ENCODE data around the gene PFKFB1. TPM values are rescaled to one million over a fixed set of nuclear protein-coding genes. Genes with fewer than 3 reads are reported as not detected.

PFKFB1 gene
- total RNA-seq, 1 experiment from 2014 or later, result 0.36 TPM

DNA sequence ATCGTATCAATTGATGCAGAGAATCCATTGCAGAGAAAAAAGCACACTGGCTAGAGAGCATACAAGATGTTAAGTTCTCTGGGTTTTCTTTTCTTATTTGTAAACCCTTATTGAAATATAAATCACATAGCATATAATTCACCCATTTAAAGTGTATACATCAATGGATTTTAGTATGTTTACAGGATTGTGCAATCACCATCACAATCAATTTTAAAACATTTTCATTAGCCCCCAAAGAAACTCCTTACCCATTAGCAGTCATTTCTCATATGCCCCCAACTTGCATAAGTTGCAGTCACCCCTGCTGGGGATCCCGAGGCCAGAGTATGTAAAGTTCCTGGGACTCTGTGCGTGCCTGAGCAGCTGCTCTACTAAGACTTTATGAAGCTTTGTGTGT, 108.2 kb downstream of the PFKFB1 start:
- in situ Hi-C loops (cut with HindIII; ENCODE audit: low pct_unique_long_range_greater_than_20kb, low sequenced_read_pairs), result no loop called here
- POLR2A ChIA-PET, result no interaction called here
- Histone ChIP-seq H3K9me3 (ENCODE audit: control insufficient read depth, insufficient read depth, low read depth, low read length) (no peaks in the 10 kb centered on the region), H3K36me3 (ENCODE audit: control insufficient read depth, insufficient read depth, low read length) (no peaks in the 10 kb centered on the region), H3K4me3 (ENCODE audit: low read depth in 2 of 2, low read length in 2 of 2) (no peak overlapping the region), H3K27me3 (ENCODE audit: control insufficient read depth, insufficient read depth, low read length) (no peaks in the 10 kb centered on the region), H3K4me1 (ENCODE audit: control insufficient read depth, insufficient read depth, low read length) (no peaks in the 10 kb centered on the region), H3K27ac (ENCODE audit: low read length) (no peak overlapping the region)
- BruUV-seq (replicated peaks), result no TSS peak
- intact Hi-C loops (cut with micrococcal nuclease; ENCODE audit: unreplicated experiment), result no loop called here
- no peak for TF ChIP-seq POLR2AphosphoS5 (IDR thresholded peaks at IDR 0.05; ENCODE audit: low read depth, low read length)
- CTCF ChIA-PET, result no interaction called here
- ATAC-seq, result no peak
- DNase-seq (ENCODE audit: low read depth, low spot score), result no peak

Other genes with a start within 250 kb of the PFKFB1 start
- not detected for gene ITIH6, start 195.9 kb downstream of the PFKFB1 start, total RNA-seq (2021; ENCODE audit: unreplicated experiment)
- 69.5 TPM for gene MAGED2, start 186.4 kb downstream of the PFKFB1 start, total RNA-seq (2021; ENCODE audit: unreplicated experiment)
- 2.4 TPM for gene TRO, start 73.4 kb downstream of the PFKFB1 start, total RNA-seq (2021; ENCODE audit: unreplicated experiment)
- 32.3 TPM for gene APEX2, start 6.2 kb upstream of the PFKFB1 start, total RNA-seq (2021; ENCODE audit: unreplicated experiment)
- gene ALAS2, start 36.8 kb upstream of the PFKFB1 start, total RNA-seq (2021; ENCODE audit: unreplicated experiment), result not detected
- not detected for gene PAGE2B, start 80.8 kb upstream of the PFKFB1 start, total RNA-seq (2021; ENCODE audit: unreplicated experiment)
- gene PAGE2, start 94.8 kb upstream of the PFKFB1 start, total RNA-seq (2021; ENCODE audit: unreplicated experiment), result not detected
- gene PAGE5, start 226.2 kb upstream of the PFKFB1 start, total RNA-seq (2021; ENCODE audit: unreplicated experiment), result not detected

All from Panc1 (cell line).